ENCODE measurements around the gene CHAC1. TPM values are rescaled to one million over a fixed set of nuclear protein-coding genes. Genes with fewer than 3 reads are reported as not detected.

CHAC1 gene
- total and polyA plus RNA-seq, 2 of the 13 experiments (the other 11 are each of a cell fraction or from before 2014, with no cell fraction given): 0.44 TPM; not detected in 1

GRCh38 chr15:40976819-40977218 is 23.5 kb downstream of the CHAC1 start:
- no peak for ATAC-seq
- Histone ChIP-seq H3K27me3 (ENCODE audit: control insufficient read depth in 1 of 2, insufficient read depth in 2 of 2, low read length in 2 of 2) (no peaks in the 10 kb centered on the region), H3K4me3 (replicated peaks in 1 of 3; ENCODE audit: insufficient read depth in 1 of 3, low read depth in 2 of 3, low read length in 3 of 3) (no peak overlapping the region), H3K27ac (ENCODE audit: extremely low read length, insufficient read depth, low read length) (no peak overlapping the region), H3K79me2 (ENCODE audit: insufficient read depth, low read length) (no peaks in the 10 kb centered on the region), H4K20me1 (ENCODE audit: insufficient read depth, low read length) (no peaks in the 10 kb centered on the region), H2AFZ (ENCODE audit: low read length) (no peak overlapping the region), H3K4me2 (ENCODE audit: low read depth, low read length) (no peak overlapping the region), H3K9me3 (ENCODE audit: low read length) (no peaks in the 10 kb centered on the region), H3K4me1 (ENCODE audit: insufficient read depth, low read length) (no peaks in the 10 kb centered on the region), H3K9ac (ENCODE audit: insufficient read depth, low read depth, low read length) (no peak overlapping the region), H3K36me3 (replicated peaks in 1 of 2; ENCODE audit: control insufficient read depth in 1 of 2, insufficient read depth in 2 of 2, low read length in 2 of 2) (peaks cover 18 to 54% of the 10 kb centered on the region in 2 experiments)
- 98% methylated on average over 7 of the region's 7 CpGs for WGBS (ENCODE audit: low lambda C conversion rate)
- no peak for DNase-seq (ENCODE audit: low spot score)
- ChIA-PET POLR2A (no interaction called here), CTCF (ENCODE audit: low intra/inter-chr PET ratio, low total read pairs) (no interaction called here)
- intact Hi-C loops (cut with micrococcal nuclease; ENCODE audit: unreplicated experiment): no loop called here
- no TSS peak for BruUV-seq (replicated peaks)
- TF ChIP-seq THYN1 (CRISPR knock-in tag; IDR thresholded peaks at IDR 0.05; ENCODE audit: borderline replicate concordance, low read depth) (no peak), ZNF251 (CRISPR knock-in tag; IDR thresholded peaks at IDR 0.05) (no peak), POLR2A (IDR thresholded peaks at IDR 0.05; ENCODE audit: insufficient read depth in 1 of 2, low read depth in 2 of 2, low read length in 2 of 2) (no peak), NBN (conservative IDR thresholded peaks at IDR 0.05) (no peak)
- TF ChIP-seq, protein P1, sequence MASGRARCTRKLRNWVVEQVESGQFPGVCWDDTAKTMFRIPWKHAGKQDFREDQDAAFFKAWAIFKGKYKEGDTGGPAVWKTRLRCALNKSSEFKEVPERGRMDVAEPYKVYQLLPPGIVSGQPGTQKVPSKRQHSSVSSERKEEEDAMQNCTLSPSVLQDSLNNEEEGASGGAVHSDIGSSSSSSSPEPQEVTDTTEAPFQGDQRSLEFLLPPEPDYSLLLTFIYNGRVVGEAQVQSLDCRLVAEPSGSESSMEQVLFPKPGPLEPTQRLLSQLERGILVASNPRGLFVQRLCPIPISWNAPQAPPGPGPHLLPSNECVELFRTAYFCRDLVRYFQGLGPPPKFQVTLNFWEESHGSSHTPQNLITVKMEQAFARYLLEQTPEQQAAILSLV (CRISPR knock-in tag; IDR thresholded peaks at IDR 0.05; ENCODE audit: borderline replicate concordance): no peak
- TF ChIP-seq, protein P2, sequence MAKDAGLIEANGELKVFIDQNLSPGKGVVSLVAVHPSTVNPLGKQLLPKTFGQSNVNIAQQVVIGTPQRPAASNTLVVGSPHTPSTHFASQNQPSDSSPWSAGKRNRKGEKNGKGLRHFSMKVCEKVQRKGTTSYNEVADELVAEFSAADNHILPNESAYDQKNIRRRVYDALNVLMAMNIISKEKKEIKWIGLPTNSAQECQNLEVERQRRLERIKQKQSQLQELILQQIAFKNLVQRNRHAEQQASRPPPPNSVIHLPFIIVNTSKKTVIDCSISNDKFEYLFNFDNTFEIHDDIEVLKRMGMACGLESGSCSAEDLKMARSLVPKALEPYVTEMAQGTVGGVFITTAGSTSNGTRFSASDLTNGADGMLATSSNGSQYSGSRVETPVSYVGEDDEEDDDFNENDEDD (CRISPR knock-in tag; IDR thresholded peaks at IDR 0.05; ENCODE audit: borderline replicate concordance): no peak
- TF ChIP-seq, protein P3, sequence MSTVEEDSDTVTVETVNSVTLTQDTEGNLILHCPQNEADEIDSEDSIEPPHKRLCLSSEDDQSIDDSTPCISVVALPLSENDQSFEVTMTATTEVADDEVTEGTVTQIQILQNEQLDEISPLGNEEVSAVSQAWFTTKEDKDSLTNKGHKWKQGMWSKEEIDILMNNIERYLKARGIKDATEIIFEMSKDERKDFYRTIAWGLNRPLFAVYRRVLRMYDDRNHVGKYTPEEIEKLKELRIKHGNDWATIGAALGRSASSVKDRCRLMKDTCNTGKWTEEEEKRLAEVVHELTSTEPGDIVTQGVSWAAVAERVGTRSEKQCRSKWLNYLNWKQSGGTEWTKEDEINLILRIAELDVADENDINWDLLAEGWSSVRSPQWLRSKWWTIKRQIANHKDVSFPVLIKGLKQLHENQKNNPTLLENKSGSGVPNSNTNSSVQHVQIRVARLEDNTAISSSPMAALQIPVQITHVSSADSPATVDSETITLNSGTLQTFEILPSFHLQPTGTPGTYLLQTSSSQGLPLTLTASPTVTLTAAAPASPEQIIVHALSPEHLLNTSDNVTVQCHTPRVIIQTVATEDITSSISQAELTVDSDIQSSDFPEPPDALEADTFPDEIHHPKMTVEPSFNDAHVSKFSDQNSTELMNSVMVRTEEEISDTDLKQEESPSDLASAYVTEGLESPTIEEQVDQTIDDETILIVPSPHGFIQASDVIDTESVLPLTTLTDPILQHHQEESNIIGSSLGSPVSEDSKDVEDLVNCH (CRISPR knock-in tag; IDR thresholded peaks at IDR 0.05): no peak
- in situ Hi-C loops (cut with HindIII; ENCODE audit: extremely low pct_ligation_motif_present, low pct_unique_long_range_greater_than_20kb): no loop called here
- FAIRE-seq: no peak
